ENCODE data around the gene BCKDHB. TPM values are rescaled to one million over a fixed set of nuclear protein-coding genes. Genes with fewer than 3 reads are reported as not detected.

Gene BCKDHB
- total RNA-seq, 3 donors from 2014 or later (not counting 1 experiment from before 2014, with no cell fraction given): 11.1 to 13.7 (median 12.8) TPM

GRCh38 chr6:80343511-80343910 is 237.0 kb downstream of the BCKDHB start:
- intact Hi-C loops (cut with micrococcal nuclease): no loop called here
- Histone ChIP-seq H3K27me3 (ENCODE audit: control insufficient read depth, insufficient read depth, low read length) (no peaks in the 10 kb centered on the region), H3K27ac (ENCODE audit: low read length) (no peak overlapping the region), H3K4me3 (ENCODE audit: low read length) (no peak overlapping the region), H3K9me3 (ENCODE audit: control insufficient read depth, insufficient read depth, low read length) (no peaks in the 10 kb centered on the region), H3K36me3 (ENCODE audit: control insufficient read depth, insufficient read depth, low read length) (no peaks in the 10 kb centered on the region), H3K4me1 (ENCODE audit: control insufficient read depth, insufficient read depth, low read length) (no peaks in the 10 kb centered on the region)
- DNase-seq: no peak
- H3K9me3 Mint-ChIP-seq: no peaks in the 10 kb centered on the region
- H3K27ac Mint-ChIP-seq: no peak overlapping the region
- no peaks in the 10 kb centered on the region for H3K27me3 Mint-ChIP-seq (ENCODE audit: low read depth in 2 of 2)
- 93% methylated on average over 2 of the region's 2 CpGs for WGBS (ENCODE audit: insufficient coverage)
- no peak overlapping the region for H3K4me3 Mint-ChIP-seq
- no peaks in the 10 kb centered on the region for H3K36me3 Mint-ChIP-seq
- no peak for ATAC-seq
- TF ChIP-seq CTCF (IDR thresholded peaks at IDR 0.05): no peak
- H3K4me1 Mint-ChIP-seq: peaks cover under 1 to 5% of the 10 kb centered on the region in 2 donors

- Mint-ChIP-seq H3K4me1 (no peaks in the 10 kb centered on the region), H3K9me3 (no peaks in the 10 kb centered on the region), H3K27me3 (ENCODE audit: low read depth in 2 of 2) (no peaks in the 10 kb centered on the region), H3K27ac (no peak overlapping the region), H3K4me3 (no peak overlapping the region), H3K36me3 (no peaks in the 10 kb centered on the region)
- ATAC-seq (no peak), DNase-seq (no peak)
- WGBS (ENCODE audit: insufficient coverage): 100% methylated on average over 1 of the region's 1 CpG
- Histone ChIP-seq H3K27ac (ENCODE audit: low read length) (no peak overlapping the region), H3K36me3 (ENCODE audit: control insufficient read depth, insufficient read depth, low read length) (no peaks in the 10 kb centered on the region), H3K4me1 (ENCODE audit: control insufficient read depth, insufficient read depth, low read length) (no peaks in the 10 kb centered on the region), H3K27me3 (ENCODE audit: control insufficient read depth, insufficient read depth, low read length) (no peaks in the 10 kb centered on the region), H3K4me3 (ENCODE audit: low read length) (no peak overlapping the region), H3K9me3 (ENCODE audit: control insufficient read depth, insufficient read depth, low read length) (no peaks in the 10 kb centered on the region)
- intact Hi-C loops (cut with micrococcal nuclease): no loop called here
- TF ChIP-seq CTCF (IDR thresholded peaks at IDR 0.05): no peak
Observed at GRCh38 chr6:80347101-80347500, 240.6 kb downstream of the BCKDHB start.

GRCh38 chr6:80348263-80348662 is 241.8 kb downstream of the BCKDHB start:
- H3K9me3 ChIP-seq (ENCODE audit: control insufficient read depth, insufficient read depth, low read length): no peaks in the 10 kb centered on the region
- TF ChIP-seq CTCF (IDR thresholded peaks at IDR 0.05): no peak
- no peak overlapping the region for H3K27ac ChIP-seq (ENCODE audit: low read length)
- no peak overlapping the region for H3K4me3 ChIP-seq (ENCODE audit: low read length)
- intact Hi-C loops (cut with micrococcal nuclease): no loop called here
- DNase-seq (no peak), ATAC-seq (no peak)
- H3K27ac Mint-ChIP-seq: no peak overlapping the region
- H3K9me3 Mint-ChIP-seq: no peaks in the 10 kb centered on the region
- no peaks in the 10 kb centered on the region for H3K36me3 Mint-ChIP-seq
- no peaks in the 10 kb centered on the region for H3K27me3 ChIP-seq (ENCODE audit: control insufficient read depth, insufficient read depth, low read length)
- H3K27me3 Mint-ChIP-seq (ENCODE audit: low read depth in 2 of 2): no peaks in the 10 kb centered on the region
- no peaks in the 10 kb centered on the region for H3K36me3 ChIP-seq (ENCODE audit: control insufficient read depth, insufficient read depth, low read length)
- 69% methylated on average over 2 of the region's 2 CpGs for WGBS (ENCODE audit: insufficient coverage)
- no peaks in the 10 kb centered on the region for H3K4me1 ChIP-seq (ENCODE audit: control insufficient read depth, insufficient read depth, low read length)
- H3K4me1 Mint-ChIP-seq: no peaks in the 10 kb centered on the region
- H3K4me3 Mint-ChIP-seq: no peak overlapping the region

- H3K27ac ChIP-seq (ENCODE audit: low read length): no peak overlapping the region
- ATAC-seq: no peak
- Mint-ChIP-seq H3K4me1 (no peaks in the 10 kb centered on the region), H3K4me3 (no peak overlapping the region), H3K9me3 (no peaks in the 10 kb centered on the region), H3K27ac (no peak overlapping the region), H3K27me3 (ENCODE audit: low read depth in 2 of 2) (no peaks in the 10 kb centered on the region), H3K36me3 (no peaks in the 10 kb centered on the region)
- WGBS (ENCODE audit: insufficient coverage): 96% methylated on average over 1 of the region's 1 CpG
- DNase-seq: no peak
- intact Hi-C loops (cut with micrococcal nuclease): no loop called here
- no peaks in the 10 kb centered on the region for H3K27me3 ChIP-seq (ENCODE audit: control insufficient read depth, insufficient read depth, low read length)
- H3K36me3 ChIP-seq (ENCODE audit: control insufficient read depth, insufficient read depth, low read length): no peaks in the 10 kb centered on the region
- no peaks in the 10 kb centered on the region for H3K4me1 ChIP-seq (ENCODE audit: control insufficient read depth, insufficient read depth, low read length)
- no peak for TF ChIP-seq CTCF (IDR thresholded peaks at IDR 0.05)
- H3K9me3 ChIP-seq (ENCODE audit: control insufficient read depth, insufficient read depth, low read length): no peaks in the 10 kb centered on the region
- no peak overlapping the region for H3K4me3 ChIP-seq (ENCODE audit: low read length)
Observed at GRCh38 chr6:80356000-80356399, 249.5 kb downstream of the BCKDHB start.
